GM12878 (cell line): ENCODE results near the gene SHLD1. TPM values are rescaled to one million over a fixed set of nuclear protein-coding genes. Genes with fewer than 3 reads are reported as not detected.

Experiments
- ESRRA ChIP-seq: IDR thresholded peaks from 2 replicates; pipeline ENCODE4 v1.6.1; 2012; ENCODE audit warnings: mild to moderate bottlenecking, low read length, improper control_type of control experiment
- IKZF2 ChIP-seq, 2 experiments: fragments of 450-650 bp; IDR thresholded peaks; 2 replicates each; pipeline ENCODE4 v1.6.1; 2017; ENCODE audit warnings: mild to moderate bottlenecking in 2 of 2, moderate library complexity in 2 of 2
- RCOR1 ChIP-seq: conservative IDR thresholded peaks from 2 replicates; pipeline ENCODE4 v1.6.1; 2012; ENCODE audit warnings: low read depth, low read length, improper control_type of control experiment
- polyA plus RNA-seq, 11 experiments: library from polyadenylated mRNA; depleted of rRNA in 4 of 11; unstranded in 6 of 11; stranded (reverse) in 5 of 11; fragments of >200 nt; fragmentation: Nextera tagmentation in 4 of 11; fragmentation: Illumina TruSeq in 1 of 11; extraction: Ambion mirVana in 4 of 11; extraction: Trizol in 1 of 11; gene quantifications; 1 replicate in 1 of 11; 2 replicates in 10 of 11; pipeline versions ENCODE4 v1.2.1 to v1.2.3, GENCODE V29; 2011 to 2016; ENCODE audit warnings: inconsistent platforms in 2 of 11, missing spikeins in 2 of 11, low read depth in 1 of 11
- total RNA-seq, 4 experiments: library from RNA; depleted of rRNA in 3 of 4; stranded (reverse); fragments of >200 nt in 3 of 4; fragmentation: Illumina TruSeq in 1 of 4; extraction: Trizol in 1 of 4; gene quantifications; 2 replicates each; pipeline versions ENCODE4 v1.2.1 to v1.2.3, GENCODE V29; 2013 to 2021
- TF ChIP-seq, protein P1 (sequence below): IDR thresholded peaks from 2 replicates; pipeline ENCODE4 v1.6.1; 2012; ENCODE audit warnings: improper control_type of control experiment, low read depth, low read length; ENCODE audit not compliant: insufficient replicate concordance
- TF ChIP-seq, protein P2 (sequence below): fragments of 450-650 bp; IDR thresholded peaks from 2 replicates; pipeline ENCODE4 v1.6.1; 2017; ENCODE audit warnings: low read depth, mild to moderate bottlenecking, moderate library complexity

The SHLD1 gene
- total and polyA plus RNA-seq, 10 of the 15 experiments (the other 5 are each of a cell fraction or from before 2014, with no cell fraction given): 10.8 to 70.9 (median 25.4) TPM

DNA sequence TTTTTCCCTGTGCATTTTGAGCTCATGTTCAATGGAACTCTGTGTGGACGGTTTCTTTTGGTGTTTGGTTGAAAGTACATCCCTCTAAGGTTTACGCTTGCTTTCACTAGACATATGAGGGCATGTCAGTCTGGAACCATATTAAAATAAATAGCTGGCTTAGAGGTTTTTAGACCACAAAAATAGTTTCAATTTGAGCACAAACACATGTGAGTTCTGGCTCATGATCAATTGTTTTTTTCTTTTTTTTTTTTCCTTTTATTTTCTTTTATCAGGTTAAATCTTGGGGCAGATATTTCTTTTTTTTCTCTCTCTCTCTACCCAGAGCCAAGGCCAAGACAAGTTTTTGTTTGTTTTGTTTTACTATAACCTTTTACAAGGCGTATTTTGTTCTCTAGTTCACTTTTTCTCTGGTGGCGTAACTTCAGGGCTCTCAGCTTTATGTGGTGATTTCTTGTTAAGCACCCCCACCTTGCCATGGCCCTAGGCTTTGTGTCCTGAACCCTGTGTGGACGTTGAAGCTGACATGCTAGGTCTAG, 92.9 kb downstream of the SHLD1 start (continued):
- TF ChIP-seq, protein P1, sequence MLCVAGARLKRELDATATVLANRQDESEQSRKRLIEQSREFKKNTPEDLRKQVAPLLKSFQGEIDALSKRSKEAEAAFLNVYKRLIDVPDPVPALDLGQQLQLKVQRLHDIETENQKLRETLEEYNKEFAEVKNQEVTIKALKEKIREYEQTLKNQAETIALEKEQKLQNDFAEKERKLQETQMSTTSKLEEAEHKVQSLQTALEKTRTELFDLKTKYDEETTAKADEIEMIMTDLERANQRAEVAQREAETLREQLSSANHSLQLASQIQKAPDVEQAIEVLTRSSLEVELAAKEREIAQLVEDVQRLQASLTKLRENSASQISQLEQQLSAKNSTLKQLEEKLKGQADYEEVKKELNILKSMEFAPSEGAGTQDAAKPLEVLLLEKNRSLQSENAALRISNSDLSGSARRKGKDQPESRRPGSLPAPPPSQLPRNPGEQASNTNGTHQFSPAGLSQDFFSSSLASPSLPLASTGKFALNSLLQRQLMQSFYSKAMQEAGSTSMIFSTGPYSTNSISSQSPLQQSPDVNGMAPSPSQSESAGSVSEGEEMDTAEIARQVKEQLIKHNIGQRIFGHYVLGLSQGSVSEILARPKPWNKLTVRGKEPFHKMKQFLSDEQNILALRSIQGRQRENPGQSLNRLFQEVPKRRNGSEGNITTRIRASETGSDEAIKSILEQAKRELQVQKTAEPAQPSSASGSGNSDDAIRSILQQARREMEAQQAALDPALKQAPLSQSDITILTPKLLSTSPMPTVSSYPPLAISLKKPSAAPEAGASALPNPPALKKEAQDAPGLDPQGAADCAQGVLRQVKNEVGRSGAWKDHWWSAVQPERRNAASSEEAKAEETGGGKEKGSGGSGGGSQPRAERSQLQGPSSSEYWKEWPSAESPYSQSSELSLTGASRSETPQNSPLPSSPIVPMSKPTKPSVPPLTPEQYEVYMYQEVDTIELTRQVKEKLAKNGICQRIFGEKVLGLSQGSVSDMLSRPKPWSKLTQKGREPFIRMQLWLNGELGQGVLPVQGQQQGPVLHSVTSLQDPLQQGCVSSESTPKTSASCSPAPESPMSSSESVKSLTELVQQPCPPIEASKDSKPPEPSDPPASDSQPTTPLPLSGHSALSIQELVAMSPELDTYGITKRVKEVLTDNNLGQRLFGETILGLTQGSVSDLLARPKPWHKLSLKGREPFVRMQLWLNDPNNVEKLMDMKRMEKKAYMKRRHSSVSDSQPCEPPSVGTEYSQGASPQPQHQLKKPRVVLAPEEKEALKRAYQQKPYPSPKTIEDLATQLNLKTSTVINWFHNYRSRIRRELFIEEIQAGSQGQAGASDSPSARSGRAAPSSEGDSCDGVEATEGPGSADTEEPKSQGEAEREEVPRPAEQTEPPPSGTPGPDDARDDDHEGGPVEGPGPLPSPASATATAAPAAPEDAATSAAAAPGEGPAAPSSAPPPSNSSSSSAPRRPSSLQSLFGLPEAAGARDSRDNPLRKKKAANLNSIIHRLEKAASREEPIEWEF: peak; percentile 74
- TF ChIP-seq IKZF2 (IDR thresholded peaks at IDR 0.05): peak; percentile 72 to 75; a peak in 3 of 4 replicates
- 0 out of 2 replicates have a peak, but pooled peaks have one; percentile 45 for TF ChIP-seq RCOR1
- TF ChIP-seq ESRRA: no peak
- TF ChIP-seq, protein P2, sequence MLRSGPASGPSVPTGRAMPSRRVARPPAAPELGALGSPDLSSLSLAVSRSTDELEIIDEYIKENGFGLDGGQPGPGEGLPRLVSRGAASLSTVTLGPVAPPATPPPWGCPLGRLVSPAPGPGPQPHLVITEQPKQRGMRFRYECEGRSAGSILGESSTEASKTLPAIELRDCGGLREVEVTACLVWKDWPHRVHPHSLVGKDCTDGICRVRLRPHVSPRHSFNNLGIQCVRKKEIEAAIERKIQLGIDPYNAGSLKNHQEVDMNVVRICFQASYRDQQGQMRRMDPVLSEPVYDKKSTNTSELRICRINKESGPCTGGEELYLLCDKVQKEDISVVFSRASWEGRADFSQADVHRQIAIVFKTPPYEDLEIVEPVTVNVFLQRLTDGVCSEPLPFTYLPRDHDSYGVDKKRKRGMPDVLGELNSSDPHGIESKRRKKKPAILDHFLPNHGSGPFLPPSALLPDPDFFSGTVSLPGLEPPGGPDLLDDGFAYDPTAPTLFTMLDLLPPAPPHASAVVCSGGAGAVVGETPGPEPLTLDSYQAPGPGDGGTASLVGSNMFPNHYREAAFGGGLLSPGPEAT: peak; percentile 90
